Vagina (tissue), 2 donors: ENCODE measurements around the gene WSB1. TPM values are rescaled to one million over a fixed set of nuclear protein-coding genes. Genes with fewer than 3 reads are reported as not detected.
"Not testable (repeated sequence)": the region's sequence is repeated elsewhere in the genome, so short reads cannot be mapped to it uniquely, and the experiment has no call there.

Experiments used
- DNase-seq, 2 donors: peaks; one replicate each; pipeline ENCODE4 v3.0.0-alpha.2; 2017; ENCODE audit errors: extremely low spot score in 2 of 2
- H3K27ac ChIP-seq: fragments of 200-600 bp; sonication (generic); one replicate; pipeline ENCODE4 v1.5.1; 2019
- H3K27me3 ChIP-seq: fragments of 200-600 bp; sonication (generic); one replicate; pipeline ENCODE4 v1.5.1; 2019
- H3K36me3 ChIP-seq, 2 donors: fragments of 200-600 bp; sonication (generic); one replicate each; pipeline ENCODE4 v1.5.1; 2017 to 2019
- H3K4me1 ChIP-seq: fragments of 200-600 bp; sonication (generic); one replicate; pipeline ENCODE4 v1.5.1; 2019
- H3K4me3 ChIP-seq, 2 donors: fragments of 200-600 bp; sonication (generic); 1 replicate in 1 of 2; 2 replicates in 1 of 2; pipeline ENCODE4 v1.5.1; 2016 to 2019
- H3K9me3 ChIP-seq: fragments of 200-600 bp; sonication (generic); one replicate; pipeline ENCODE4 v1.5.1; 2019
- CTCF ChIP-seq, 3 experiments: fragments of 450-650 bp in 2 of 3; fragments of 200-600 bp in 1 of 3; sonication (generic) in 1 of 3; IDR thresholded peaks; one replicate each; pipeline ENCODE4 v1.5.1; 2017 to 2019; ENCODE audit warnings: antibody characterized with exemption in 3 of 3, mild to moderate bottlenecking in 2 of 3, moderate library complexity in 2 of 3
- POLR2A ChIP-seq, 2 donors: fragments of 450-650 bp; IDR thresholded peaks; one replicate each; pipeline ENCODE4 v1.6.1; 2017; ENCODE audit warnings: antibody characterized with exemption in 2 of 2, mild to moderate bottlenecking in 2 of 2, moderate library complexity in 2 of 2
- POLR2AphosphoS5 ChIP-seq, 2 donors: sonication (generic); formaldehyde crosslinking; IDR thresholded peaks; one replicate each; pipeline ENCODE4 v1.9.0; 2017; ENCODE audit warnings: antibody characterized with exemption in 2 of 2, mild to moderate bottlenecking in 2 of 2, low read depth in 1 of 2; ENCODE audit not compliant: insufficient read depth in 1 of 2
- intact Hi-C: fragments of 100-400 bp; cut with DNase I; formaldehyde crosslinking; loops from one replicate; pipeline ENCODE4 v1.15.1; 2023
- total RNA-seq: library from RNA; depleted of rRNA; stranded (reverse); fragments of >200 nt; gene quantifications from one replicate; pipeline ENCODE4 v1.2.3, GENCODE V29; 2016

WSB1 gene
- total RNA-seq, 1 donor from 2014 or later = 158 TPM

- H3K36me3 ChIP-seq = no peaks in the 10 kb centered on the region
- H3K9me3 ChIP-seq = no peaks in the 10 kb centered on the region
- H3K27ac ChIP-seq = no peak overlapping the region
- H3K27me3 ChIP-seq = no peaks in the 10 kb centered on the region
- peak in 1 of 2 donors; percentile 56 for DNase-seq
- TF ChIP-seq POLR2A (IDR thresholded peaks at IDR 0.05) = no peak
- no peak for TF ChIP-seq CTCF (IDR thresholded peaks at IDR 0.05)
- no peak for TF ChIP-seq POLR2AphosphoS5 (IDR thresholded peaks at IDR 0.05; ENCODE audit: insufficient read depth in 1 of 2, low read depth in 1 of 2)
- intact Hi-C loops = no loop called here
- H3K4me3 ChIP-seq = no peak overlapping the region
- peaks cover 35% of the 10 kb centered on the region for H3K4me1 ChIP-seq
Observed at GRCh38 chr17:27324771-27325339, 30.9 kb downstream of the WSB1 start.

- Histone ChIP-seq H3K9me3 (no peaks in the 10 kb centered on the region), H3K27ac (no peak overlapping the region), H3K4me1 (peaks cover 28% of the 10 kb centered on the region), H3K4me3 (no peak overlapping the region), H3K36me3 (no peaks in the 10 kb centered on the region), H3K27me3 (no peaks in the 10 kb centered on the region)
- peak in 1 of 2 donors; percentile 58 for DNase-seq
- TF ChIP-seq CTCF (IDR thresholded peaks at IDR 0.05) (no peak), POLR2A (IDR thresholded peaks at IDR 0.05) (no peak), POLR2AphosphoS5 (IDR thresholded peaks at IDR 0.05; ENCODE audit: insufficient read depth in 1 of 2, low read depth in 1 of 2) (no peak)
- intact Hi-C loops = no loop called here
Observed at GRCh38 chr17:27326051-27326450, 32.1 kb downstream of the WSB1 start.

GRCh38 chr17:27326585-27326984, 32.7 kb downstream of the WSB1 start:
- H3K9me3 ChIP-seq = no peaks in the 10 kb centered on the region
- no peaks in the 10 kb centered on the region for H3K36me3 ChIP-seq
- peak in 1 of 2 donors; percentile 5 for DNase-seq
- intact Hi-C loops = no loop called here
- H3K4me3 ChIP-seq = no peak overlapping the region
- H3K27ac ChIP-seq = no peak overlapping the region
- no peak for TF ChIP-seq CTCF (IDR thresholded peaks at IDR 0.05)
- TF ChIP-seq POLR2AphosphoS5 (IDR thresholded peaks at IDR 0.05; ENCODE audit: insufficient read depth in 1 of 2, low read depth in 1 of 2) = no peak
- TF ChIP-seq POLR2A (IDR thresholded peaks at IDR 0.05) = no peak
- H3K4me1 ChIP-seq = peaks cover 28% of the 10 kb centered on the region
- no peaks in the 10 kb centered on the region for H3K27me3 ChIP-seq

GRCh38 chr17:27327397-27327796, 33.5 kb downstream of the WSB1 start:
- Histone ChIP-seq H3K4me3 (no peak overlapping the region), H3K4me1 (peaks cover 36% of the 10 kb centered on the region), H3K27ac (no peak overlapping the region), H3K9me3 (no peaks in the 10 kb centered on the region), H3K36me3 (no peaks in the 10 kb centered on the region), H3K27me3 (no peaks in the 10 kb centered on the region)
- no peak for TF ChIP-seq CTCF (IDR thresholded peaks at IDR 0.05)
- TF ChIP-seq POLR2AphosphoS5 (IDR thresholded peaks at IDR 0.05; ENCODE audit: insufficient read depth in 1 of 2, low read depth in 1 of 2) = no peak
- no peak for TF ChIP-seq POLR2A (IDR thresholded peaks at IDR 0.05)
- DNase-seq = peak in 1 of 2 donors; percentile 18
- intact Hi-C loops = no loop called here

- Histone ChIP-seq H3K27me3 (no peaks in the 10 kb centered on the region), H3K9me3 (no peaks in the 10 kb centered on the region), H3K4me3 (no peak overlapping the region), H3K36me3 (no peaks in the 10 kb centered on the region), H3K27ac (no peak overlapping the region), H3K4me1 (peaks cover 37% of the 10 kb centered on the region)
- intact Hi-C loops = no loop called here
- DNase-seq = peak in 1 of 2 donors; percentile 13
- TF ChIP-seq POLR2A (IDR thresholded peaks at IDR 0.05) (no peak), CTCF (IDR thresholded peaks at IDR 0.05) (no peak), POLR2AphosphoS5 (IDR thresholded peaks at IDR 0.05; ENCODE audit: insufficient read depth in 1 of 2, low read depth in 1 of 2) (no peak)
Observed at GRCh38 chr17:27327871-27328270, 34.0 kb downstream of the WSB1 start.

GRCh38 chr17:27328686-27329085, 34.8 kb downstream of the WSB1 start:
- H3K9me3 ChIP-seq, H3K27ac ChIP-seq, H3K36me3 ChIP-seq, DNase-seq, intact Hi-C loops, H3K27me3 ChIP-seq, H3K4me3 ChIP-seq: not testable (repeated sequence)
- peaks cover 34% of the 10 kb centered on the region for H3K4me1 ChIP-seq
